LNCaP clone FGC (cell line): Measurements from ENCODE around the gene PEDS1.

Source experiments
- DNase-seq: peaks from one replicate; pipeline ENCODE4 v3.0.0-alpha.2; 2011; ENCODE audit warnings: low read depth
- H3K4me3 ChIP-seq: 2 replicates; pipeline ENCODE4 v1.5.1; 2011; ENCODE audit warnings: mild to moderate bottlenecking, low read depth, low read length, control low read depth
- CTCF ChIP-seq: IDR thresholded peaks from 2 replicates; pipeline ENCODE4 v1.5.1; 2012; ENCODE audit warnings: mild to moderate bottlenecking; ENCODE audit not compliant: control insufficient read depth, insufficient read depth; ENCODE audit errors: extremely low read depth

Gene PEDS1

GRCh38 chr20:50189681-50190250 lies 36.2 kb upstream of the PEDS1 start:
- peak overlapping the region; percentile 74 for H3K4me3 ChIP-seq
- TF ChIP-seq CTCF: no peak
- DNase-seq: no peak

DNA sequence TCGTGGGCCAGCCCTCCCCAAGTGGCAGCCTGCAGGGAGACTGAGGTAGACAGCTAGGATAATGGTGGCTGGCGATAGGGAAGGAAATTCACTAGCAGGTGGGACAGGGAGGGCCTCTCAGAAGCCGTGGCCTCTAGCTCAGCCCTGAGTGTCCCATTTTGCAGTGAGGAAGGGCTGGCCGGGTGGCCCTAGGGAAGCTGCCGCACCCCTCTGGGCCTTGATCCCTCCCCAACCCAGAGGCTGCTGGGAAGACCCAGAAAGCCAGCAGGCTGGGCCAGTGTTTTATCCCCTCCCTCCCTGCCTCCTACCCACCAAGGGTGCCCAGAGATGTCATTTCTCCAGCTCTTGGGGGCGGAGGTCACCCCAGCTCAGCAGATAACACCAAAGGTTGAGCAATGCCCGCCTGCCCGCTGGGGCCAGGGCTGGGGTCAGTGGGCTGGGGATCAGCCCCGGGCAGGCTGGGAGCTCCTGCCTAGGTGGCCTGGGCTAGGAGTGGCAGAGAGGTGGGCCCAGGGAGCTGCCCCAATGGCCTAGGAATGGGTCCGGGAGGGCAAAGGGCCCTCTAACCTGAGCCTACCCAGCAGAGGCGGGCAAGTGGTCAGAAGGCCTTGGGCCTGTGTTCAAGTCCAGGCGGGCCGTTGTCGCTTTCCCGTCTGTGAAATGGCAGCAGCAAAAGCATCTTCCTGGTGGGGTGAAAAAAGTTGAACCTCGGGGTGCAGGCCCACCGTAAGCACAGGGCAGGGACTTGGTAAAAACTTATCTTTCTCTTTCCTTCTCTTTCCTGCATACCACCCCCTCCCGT lies 35.6 kb upstream of the PEDS1 start:
- no peak for DNase-seq
- TF ChIP-seq CTCF: no peak
- no peak overlapping the region for H3K4me3 ChIP-seq

- H3K4me3 ChIP-seq: no peak overlapping the region
- no peak for TF ChIP-seq CTCF
- no peak for DNase-seq
Observed at GRCh38 chr20:50188287-50188688, 34.8 kb upstream of the PEDS1 start.

DNA sequence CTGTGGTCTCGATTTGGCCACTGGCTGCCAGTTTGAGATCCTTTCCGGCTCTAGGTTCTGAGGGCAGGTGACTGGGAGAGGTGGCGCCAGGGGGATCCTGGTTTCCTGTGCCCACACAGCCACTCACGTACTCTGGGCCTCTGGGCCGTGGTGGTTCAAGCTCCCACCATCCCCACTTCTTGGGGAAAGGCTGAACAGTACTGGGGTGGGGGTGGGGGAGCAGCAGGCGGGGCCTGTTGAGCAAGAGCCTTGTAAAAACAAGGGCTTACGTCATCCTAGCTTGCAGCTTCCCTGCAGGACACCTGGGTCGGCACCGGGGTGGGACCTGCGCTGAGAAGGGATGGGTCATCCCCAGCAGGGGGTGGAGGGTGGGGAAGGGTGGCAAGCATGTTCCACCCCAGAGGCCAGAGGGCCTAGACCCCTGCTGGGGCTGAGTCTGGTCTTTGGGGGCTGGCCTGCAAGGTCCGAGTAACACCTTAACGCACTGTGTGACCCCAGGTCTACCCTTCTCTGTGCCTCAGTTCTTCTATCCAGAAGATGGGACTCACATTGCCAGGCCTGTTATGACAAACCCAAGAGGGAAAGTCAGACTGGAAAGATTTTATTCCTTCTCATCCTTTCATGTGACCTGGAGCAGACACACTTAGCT lies 34.0 kb upstream of the PEDS1 start:
- H3K4me3 ChIP-seq: no peak overlapping the region
- DNase-seq: no peak
- no peak for TF ChIP-seq CTCF

DNA sequence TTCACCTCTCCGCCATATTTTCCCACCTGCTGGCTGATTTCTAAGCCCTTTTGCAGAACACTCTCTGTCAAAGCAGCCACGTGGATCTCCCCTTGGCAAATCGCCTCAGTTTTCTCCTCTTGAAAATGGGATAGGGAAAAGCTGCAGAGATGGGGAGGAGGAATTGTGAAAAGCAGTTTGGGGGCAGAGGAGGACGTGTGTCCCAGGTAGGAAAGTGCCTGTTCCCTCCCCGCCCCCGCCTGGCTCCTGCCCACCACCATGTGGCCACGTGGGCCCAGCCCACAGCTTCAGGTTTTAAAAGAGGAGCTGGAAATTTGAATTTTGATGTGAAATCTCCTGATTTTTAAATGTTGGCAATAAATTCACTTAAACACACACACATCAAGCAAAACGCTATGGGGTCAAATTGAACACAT lies 33.5 kb upstream of the PEDS1 start:
- no peak overlapping the region for H3K4me3 ChIP-seq
- no peak for TF ChIP-seq CTCF
- DNase-seq: no peak

DNA sequence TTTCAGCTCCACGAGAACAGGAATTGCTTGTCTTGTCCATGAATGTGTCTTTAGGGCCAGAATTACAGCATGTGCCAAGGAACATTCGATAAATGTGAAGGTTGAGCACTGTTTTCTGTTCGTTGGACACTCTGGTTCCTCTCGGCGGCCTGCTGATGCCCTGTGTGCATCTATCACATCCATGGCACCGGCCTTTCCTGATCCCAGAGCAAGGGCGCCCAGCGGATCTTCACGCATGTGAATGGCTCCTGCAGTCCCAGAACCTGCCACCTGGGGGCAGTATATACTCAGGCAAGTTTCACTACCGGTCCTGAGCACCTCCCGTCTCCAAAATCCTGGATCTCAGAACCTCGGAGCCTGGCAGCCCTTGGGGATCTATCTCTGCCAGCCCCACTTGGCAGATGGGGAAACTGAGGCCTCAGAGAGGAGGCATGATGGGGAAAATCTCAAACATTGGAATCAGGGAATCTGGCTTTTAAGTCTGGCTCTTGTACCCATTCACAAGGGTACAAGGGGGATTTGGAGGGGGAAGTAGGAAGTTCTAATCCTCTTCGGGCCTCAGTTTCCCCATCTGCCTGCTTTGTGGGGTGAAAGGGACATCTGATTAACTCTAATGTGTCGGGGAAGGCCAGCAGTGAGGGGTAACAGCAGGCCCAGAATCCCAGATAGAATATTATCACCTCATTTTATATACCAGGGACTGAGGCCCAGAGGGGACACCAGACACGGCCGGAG lies 32.8 kb upstream of the PEDS1 start:
- TF ChIP-seq CTCF: peak; percentile 88
- H3K4me3 ChIP-seq: no peak overlapping the region
- no peak for DNase-seq
